Pancreas (tissue), 10 donors: Measurements from ENCODE around the gene SCMH1. TPM values are rescaled to one million over a fixed set of nuclear protein-coding genes. Genes with fewer than 3 reads are reported as not detected.

Source experiments
- ATAC-seq, 4 donors: fragments of 200-7000 bp; cut with Tn5 transposase; one replicate each; pipeline versions ENCODE4 v1.8.0 to v1.9.1; 2020; ENCODE audit warnings: mild to moderate bottlenecking in 4 of 4, moderate library complexity in 4 of 4
- DNase-seq, 6 donors: peaks; one replicate each; pipeline ENCODE4 v3.0.0-alpha.2; 2020
- FAIRE-seq: peaks from 2 replicates; lab custom pipeline; 2012; peaks lifted over from hg19 to GRCh38; lab: Jason Lieb, UNC
- H3K27ac ChIP-seq, 4 donors: fragments of 200-600 bp; sonication (generic); 1 replicate in 3 of 4; 2 replicates in 1 of 4; pipeline versions ENCODE4 v1.5.0 to v1.8.0; 2020
- H3K27me3 ChIP-seq, 4 donors: fragments of 200-600 bp; one replicate each; pipeline ENCODE4 v1.8.0; 2021
- H3K36me3 ChIP-seq, 3 donors: fragments of 200-600 bp; sonication (generic) in 1 of 3; one replicate each; pipeline versions ENCODE4 v1.5.0 to v1.8.0; 2020 to 2021
- H3K4me1 ChIP-seq, 3 donors: fragments of 200-600 bp; one replicate each; pipeline ENCODE4 v1.8.0; 2021
- H3K4me3 ChIP-seq, 4 donors: fragments of 200-600 bp; sonication (generic) in 2 of 4; one replicate each; pipeline versions ENCODE4 v1.5.0 to v1.8.0; 2020 to 2021
- H3K9me3 ChIP-seq, 4 donors: fragments of 200-600 bp; one replicate each; pipeline ENCODE4 v1.8.0; 2021
- CTCF ChIP-seq, 4 donors: fragments of 200-600 bp; sonication (generic) in 3 of 4; IDR thresholded peaks; one replicate each; pipeline versions ENCODE4 v1.5.0 to v1.8.0; 2021; ENCODE audit warnings: antibody characterized with exemption in 4 of 4
- WGBS, 2 donors: extraction: QIAGEN DNeasy Blood & Tissue Kit; methylation state at CpG; one replicate each; pipeline ENCODE4 v1.1.7; 2013; 5-methylcytosine and 5-hydroxymethylcytosine counted together
- intact Hi-C, 3 donors: fragments of 100-400 bp; cut with DNase I; formaldehyde crosslinking; loops; one replicate each; pipeline versions ENCODE4 v1.11.1 to v1.14.2; 2022
- polyA plus RNA-seq, 2 donors: library from polyadenylated mRNA; stranded (reverse); fragments of 200-250 nt; gene quantifications; one replicate each; pipeline ENCODE4 v1.2.3, GENCODE V29; 2013
- total RNA-seq, 6 donors: library from RNA; stranded (reverse); fragmentation: NEBNext Ultra II Directional in 4 of 6; extraction: Animal tissue kit (Norgen Biotek cat#: 25700) in 4 of 6; gene quantifications; one replicate each; pipeline versions ENCODE4 v1.2.1 to v1.2.4, GENCODE V29; 2021 to 2023
- donor health status: healthy with polysubstance abuse.
- donor health status: DM: no; HTN: no; CAD: no; lungs with moderate emphysema.
- donor health status: DM: no; HTN: no; CAD: no.
- donor health status: control.
- donor health status: control.
- donor health status: Bipolar disorder and iron deficiency.
- donor health status: DM: yes; HTN: yes; CAD: no.
- donor health status: DM: no; HTN: no; CAD: no.
- donor health status: DM: no; HTN: no; CAD: no.
- donor health status: DM: yes; HTN: yes; CAD: no.

Gene SCMH1
- total and polyA plus RNA-seq, 8 donors: 24.5 to 41.9 (median 29.9) TPM

- TF ChIP-seq CTCF (IDR thresholded peaks at IDR 0.05): no peak
- 84 to 89% methylated on average over 2 of the region's 2 CpGs for WGBS, 2 donors
- no peak overlapping the region for H3K4me3 ChIP-seq
- intact Hi-C loops: no loop called here
- no peak overlapping the region for H3K27ac ChIP-seq
- no peaks in the 10 kb centered on the region for H3K27me3 ChIP-seq
- H3K4me1 ChIP-seq: no peaks in the 10 kb centered on the region
- FAIRE-seq (no peak), ATAC-seq (no peak), DNase-seq (no peak)
- H3K9me3 ChIP-seq: no peaks in the 10 kb centered on the region
- H3K36me3 ChIP-seq: no peaks in the 10 kb centered on the region
These were observed 163.5 kb downstream of the SCMH1 start for GRCh38 chr1:41078616-41079015.

DNA sequence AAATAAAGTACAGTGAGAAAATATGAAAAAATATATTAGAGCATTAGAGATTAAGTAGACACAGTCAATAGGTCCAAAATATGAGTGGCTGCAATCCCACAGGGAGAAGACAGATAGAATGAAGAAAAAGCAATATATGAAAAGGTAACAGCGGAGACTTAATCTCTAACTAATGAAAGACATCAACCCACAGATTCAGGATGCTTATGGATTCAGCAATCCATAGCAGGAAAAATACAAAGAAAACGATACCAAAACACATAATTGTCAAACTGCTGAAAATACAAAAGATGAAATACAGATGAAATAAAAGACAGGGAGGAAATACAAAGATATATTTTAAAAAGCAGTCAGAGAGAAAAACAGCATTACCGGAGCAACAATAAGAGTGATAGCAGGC is 163.9 kb downstream of the SCMH1 start:
- WGBS, 2 donors: 99% methylated on average over 3 of the region's 3 CpGs
- Histone ChIP-seq H3K36me3 (no peaks in the 10 kb centered on the region), H3K9me3 (no peaks in the 10 kb centered on the region), H3K27ac (no peak overlapping the region), H3K4me3 (no peak overlapping the region), H3K27me3 (no peaks in the 10 kb centered on the region), H3K4me1 (no peaks in the 10 kb centered on the region)
- no peak for DNase-seq
- no peak for TF ChIP-seq CTCF (IDR thresholded peaks at IDR 0.05)
- intact Hi-C loops: no loop called here
- no peak for FAIRE-seq
- no peak for ATAC-seq

- Histone ChIP-seq H3K4me1 (no peaks in the 10 kb centered on the region), H3K9me3 (no peaks in the 10 kb centered on the region), H3K36me3 (peaks cover 0 to 9% (median 5%) of the 10 kb centered on the region in 3 donors), H3K27ac (no peak overlapping the region), H3K4me3 (no peak overlapping the region), H3K27me3 (no peaks in the 10 kb centered on the region)
- no peak for FAIRE-seq
- intact Hi-C loops: no loop called here
- no peak for ATAC-seq
- no peak for TF ChIP-seq CTCF (IDR thresholded peaks at IDR 0.05)
- DNase-seq: no peak
These were observed 168.1 kb downstream of the SCMH1 start for GRCh38 chr1:41073971-41074370.

DNA sequence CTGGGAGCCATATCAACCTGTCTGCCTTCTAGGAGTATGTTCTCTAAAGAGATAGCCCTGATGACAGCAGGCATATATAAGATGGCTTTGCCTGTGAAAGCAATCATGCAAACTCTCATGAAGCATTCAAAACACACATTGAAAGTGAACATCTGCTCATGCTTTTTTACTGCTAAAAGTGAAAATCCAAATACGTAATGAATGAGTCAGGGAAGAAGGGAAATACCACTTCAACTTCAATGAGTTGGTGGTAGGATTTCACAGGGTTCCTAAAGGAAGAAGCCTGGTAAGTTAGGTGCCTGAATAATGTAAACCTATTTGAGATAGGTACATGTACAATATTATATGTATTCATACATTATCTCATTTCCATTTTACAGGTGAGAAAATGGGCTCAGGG is 170.1 kb downstream of the SCMH1 start:
- FAIRE-seq (no peak), DNase-seq (no peak), ATAC-seq (no peak)
- 94 to 98% methylated on average over 1 of the region's 1 CpG for WGBS, 2 donors
- intact Hi-C loops: no loop called here
- H3K27ac ChIP-seq: no peak overlapping the region
- no peaks in the 10 kb centered on the region for H3K27me3 ChIP-seq
- no peaks in the 10 kb centered on the region for H3K9me3 ChIP-seq
- no peaks in the 10 kb centered on the region for H3K4me1 ChIP-seq
- peaks cover 0 to 9% (median 9%) of the 10 kb centered on the region in 3 donors for H3K36me3 ChIP-seq
- no peak for TF ChIP-seq CTCF (IDR thresholded peaks at IDR 0.05)
- H3K4me3 ChIP-seq: no peak overlapping the region

- H3K27ac ChIP-seq: no peak overlapping the region
- H3K36me3 ChIP-seq: peaks cover 0 to 8% (median 0%) of the 10 kb centered on the region in 3 donors
- WGBS, 2 donors: 95 to 96% methylated on average over 5 of the region's 5 CpGs
- FAIRE-seq (no peak), ATAC-seq (no peak), DNase-seq (no peak)
- H3K9me3 ChIP-seq: no peaks in the 10 kb centered on the region
- no peak overlapping the region for H3K4me3 ChIP-seq
- no peaks in the 10 kb centered on the region for H3K27me3 ChIP-seq
- H3K4me1 ChIP-seq: no peaks in the 10 kb centered on the region
- intact Hi-C loops: no loop called here
- TF ChIP-seq CTCF (IDR thresholded peaks at IDR 0.05): no peak
These were observed 185.2 kb downstream of the SCMH1 start for GRCh38 chr1:41056907-41057306.
